H1 (cell line): ENCODE data around the gene PRSS53. TPM values are rescaled to one million over a fixed set of nuclear protein-coding genes. Genes with fewer than 3 reads are reported as not detected.

Experiments
- CBX5 ChIP-seq: fragments of 300-800, 300-1000 bp; sonication (generic); IDR thresholded peaks from 2 replicates; pipeline ENCODE4 v1.7.1; 2016; ENCODE audit warnings: antibody characterized with exemption, low read length, low read depth
- CBX8 ChIP-seq: fragments of 300-800, 300-1000 bp; sonication (generic); IDR thresholded peaks from 2 replicates; pipeline ENCODE4 v1.7.1; 2016; ENCODE audit warnings: low read depth, low read length, borderline replicate concordance
- RXRA ChIP-seq: IDR thresholded peaks from 2 replicates; pipeline ENCODE4 v1.6.1; 2011; ENCODE audit warnings: low read depth, mild to moderate bottlenecking, low read length, moderate library complexity; ENCODE audit not compliant: insufficient read depth
- SAP30 ChIP-seq: fragments of 300-600 bp; sonication (generic); IDR thresholded peaks from 2 replicates; pipeline ENCODE4 v1.7.1; 2012; ENCODE audit warnings: low read length, moderate library complexity, mild to moderate bottlenecking, inconsistent platforms; ENCODE audit not compliant: insufficient read depth, insufficient replicate concordance
- SIRT6 ChIP-seq: IDR thresholded peaks from one replicate; pipeline ENCODE4 v1.7.1; 2012; ENCODE audit warnings: low read length, inconsistent platforms
- SUZ12 ChIP-seq: fragments of 200-600 bp; sonication (generic); IDR thresholded peaks from 2 replicates; pipeline ENCODE4 v1.6.1; 2012; ENCODE audit warnings: mild to moderate bottlenecking, inconsistent platforms, low read length, moderate library complexity, mixed read lengths
- TBP ChIP-seq: IDR thresholded peaks from 2 replicates; pipeline ENCODE4 v1.6.1; 2011; ENCODE audit warnings: low read depth, low read length, improper control_type of control experiment
- TCF12 ChIP-seq: IDR thresholded peaks from 2 replicates; pipeline ENCODE4 v1.6.1; 2011; ENCODE audit warnings: low read depth, mild to moderate bottlenecking, low read length
- polyA plus RNA-seq, 7 experiments: library from polyadenylated mRNA; depleted of rRNA in 3 of 7; stranded (reverse) in 5 of 7; unstranded in 2 of 7; fragments of >200 nt in 5 of 7; fragments of 200-250 nt in 2 of 7; gene quantifications; 1 replicate in 5 of 7; 2 replicates in 1 of 7; 4 replicates in 1 of 7; pipeline versions ENCODE4 v1.2.1 to v1.2.3, GENCODE V29; 2011 to 2013; ENCODE audit warnings: missing spikeins in 2 of 7, mixed read lengths in 2 of 7
- total RNA-seq: library from RNA; stranded (reverse); fragmentation: NEBNext Ultra II Directional; extraction: Animal tissue kit (Norgen Biotek cat#: 25700); gene quantifications from 2 replicates; pipeline ENCODE4 v1.2.1, GENCODE V29; 2021

PRSS53 gene
- total and polyA plus RNA-seq, 2 of the 8 experiments (the other 6 are each of a cell fraction or from before 2014, with no cell fraction given), result 1.7 to 2.6 TPM

- no peak for TF ChIP-seq TBP
- no peak for TF ChIP-seq SAP30
- no peak for TF ChIP-seq TCF12
- TF ChIP-seq CBX8, result no peak
- TF ChIP-seq RXRA, result no peak
- no peak for TF ChIP-seq CBX5
- TF ChIP-seq SIRT6, result no peak
- no peak for TF ChIP-seq SUZ12
- TF ChIP-seq, all 59 proteins: peak for 0
These were observed 8.6 kb downstream of the PRSS53 start (continued) for GRCh38 chr16:31080035-31080629.
